CD4-positive, alpha-beta T cell treated with Interleukin-17A for 4 hours (primary cell): ENCODE data around the gene H2AZ2.
"Not testable (repeated sequence)": the region's sequence is repeated elsewhere in the genome, so short reads cannot be mapped to it uniquely, and the experiment has no call there.

ENCODE experiments used
- DNase-seq: peaks from one replicate; pipeline ENCODE4 v3.0.0-alpha.2; 2020; ENCODE audit warnings: mixed read lengths

H2AZ2 gene

DNA sequence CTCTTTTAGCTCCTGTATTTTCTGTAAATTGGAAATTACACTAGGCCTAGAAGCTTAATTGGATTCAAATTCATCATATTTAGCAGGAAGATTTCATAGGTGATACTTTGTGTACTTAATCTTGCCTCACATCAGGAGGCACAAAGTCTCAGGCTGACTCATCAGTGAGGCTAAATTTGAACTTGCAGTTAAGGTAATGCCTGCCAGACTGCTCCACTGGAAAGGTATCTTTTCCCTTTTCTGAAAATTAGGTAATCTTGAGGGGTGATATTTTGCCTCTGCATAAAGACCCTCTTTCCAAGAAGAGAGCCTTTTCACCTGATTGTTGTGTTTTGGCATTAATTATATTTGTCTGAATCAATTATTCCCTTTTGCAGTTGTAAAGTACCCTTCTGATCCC is 36.8 kb downstream of the H2AZ2 start:
- DNase-seq = no peak

GRCh38 chr7:44808914-44809393 is 38.9 kb downstream of the H2AZ2 start:
- no peak for DNase-seq

DNA sequence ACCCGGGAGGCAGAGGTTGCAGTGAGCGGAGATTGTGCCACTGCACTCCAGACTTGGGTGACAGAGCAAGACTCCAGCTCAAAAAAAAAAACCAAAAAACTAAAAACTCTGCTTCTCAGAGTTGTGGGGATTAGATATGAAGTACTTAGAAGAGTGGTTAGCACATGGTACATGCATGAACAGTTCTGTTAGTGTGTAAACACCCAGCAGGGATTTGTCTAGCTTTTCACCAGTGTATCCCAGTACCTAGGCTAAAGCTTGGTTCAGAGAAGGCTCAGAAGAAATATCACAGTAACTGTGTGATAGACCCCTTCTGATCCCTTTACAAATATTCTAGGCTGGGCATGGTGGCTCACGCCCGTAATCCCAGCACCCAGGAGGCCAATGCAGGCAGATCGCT is 41.9 kb downstream of the H2AZ2 start:
- no peak for DNase-seq

- not testable (repeated sequence) for DNase-seq
Observed at GRCh38 chr7:44803828-44804519, 43.9 kb downstream of the H2AZ2 start.

- no peak for DNase-seq
Observed at GRCh38 chr7:44802418-44803025, 45.4 kb downstream of the H2AZ2 start.

GRCh38 chr7:44801890-44802289 is 46.0 kb downstream of the H2AZ2 start:
- no peak for DNase-seq

- no peak for DNase-seq
Observed at GRCh38 chr7:44799939-44800338, 47.9 kb downstream of the H2AZ2 start.

GRCh38 chr7:44798649-44799305 is 49.1 kb downstream of the H2AZ2 start:
- no peak for DNase-seq

DNA sequence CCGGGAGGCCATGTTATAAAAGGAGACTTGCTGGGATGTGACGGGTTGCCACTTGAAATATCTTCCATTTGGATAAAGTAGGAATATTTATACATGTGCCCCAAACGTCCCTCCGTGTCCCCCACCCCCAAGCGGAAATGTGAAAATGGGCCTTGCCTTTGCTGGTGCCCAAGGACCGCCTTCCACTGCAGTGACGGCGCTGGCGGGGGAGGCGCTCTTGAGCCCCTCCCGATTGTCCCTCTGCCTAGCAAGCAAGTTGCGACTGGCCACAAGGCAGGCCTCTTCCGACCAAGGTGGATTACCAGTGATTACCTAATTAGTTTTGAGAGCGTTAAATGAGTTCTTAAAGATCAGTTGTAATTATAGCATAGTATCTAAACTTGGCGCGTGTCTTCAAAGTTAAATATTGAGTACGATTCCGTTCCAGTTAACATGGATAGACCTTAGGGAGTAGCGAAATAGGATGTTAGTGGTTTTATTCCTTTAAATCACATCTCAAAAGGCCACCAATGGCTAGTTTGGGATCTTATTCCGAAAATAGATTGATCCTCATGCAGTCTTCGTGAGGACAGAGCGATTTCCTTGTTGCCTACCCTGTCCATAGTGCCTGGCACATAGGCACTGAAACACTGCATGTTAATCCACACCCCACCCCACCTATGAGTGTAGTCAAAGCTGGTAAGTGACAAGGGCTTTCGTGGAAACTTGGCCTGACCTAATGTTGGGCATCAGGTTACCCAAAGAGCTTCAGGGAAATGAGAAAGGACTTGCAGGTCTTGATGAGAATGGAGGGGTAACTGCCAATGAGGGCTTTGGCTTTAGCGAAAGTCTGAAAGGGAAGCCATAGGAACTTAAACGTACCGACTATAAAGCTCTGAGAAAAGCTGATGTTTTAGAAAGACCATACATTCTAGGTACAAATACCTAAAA is 50.3 kb downstream of the H2AZ2 start:
- peak; percentile 84 for DNase-seq

GRCh38 chr7:44796504-44797328 is 51.2 kb downstream of the H2AZ2 start, which contains the start of gene PPIA:
Gene PPIA, plus strand, starts transcription at chr7:44796681. Its CDS starts 44 bp downstream, at chr7:44796725.
- DNase-seq = peak; percentile 98

GRCh38 chr7:44796034-44796503 is 51.8 kb downstream of the H2AZ2 start:
- DNase-seq = no peak

DNA sequence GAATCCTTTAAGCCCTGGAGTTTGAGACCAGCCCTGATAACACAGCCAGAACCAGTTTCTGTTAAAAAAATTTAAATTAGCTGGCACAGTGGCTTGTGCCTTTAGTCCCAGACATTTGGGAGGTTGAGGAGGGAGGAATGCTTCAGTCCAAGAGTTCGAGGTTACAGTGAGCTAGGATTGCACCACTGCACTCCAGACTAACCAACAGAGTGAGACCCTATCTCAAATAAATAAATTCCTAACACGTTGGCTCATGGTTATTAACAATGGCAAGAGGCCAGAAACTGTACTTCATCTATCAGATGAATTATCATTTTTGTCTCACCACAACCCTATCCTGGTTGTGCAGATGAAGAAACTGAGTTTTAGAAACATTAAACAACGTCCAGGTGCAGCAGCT is 53.6 kb downstream of the H2AZ2 start:
- no peak for DNase-seq

DNA sequence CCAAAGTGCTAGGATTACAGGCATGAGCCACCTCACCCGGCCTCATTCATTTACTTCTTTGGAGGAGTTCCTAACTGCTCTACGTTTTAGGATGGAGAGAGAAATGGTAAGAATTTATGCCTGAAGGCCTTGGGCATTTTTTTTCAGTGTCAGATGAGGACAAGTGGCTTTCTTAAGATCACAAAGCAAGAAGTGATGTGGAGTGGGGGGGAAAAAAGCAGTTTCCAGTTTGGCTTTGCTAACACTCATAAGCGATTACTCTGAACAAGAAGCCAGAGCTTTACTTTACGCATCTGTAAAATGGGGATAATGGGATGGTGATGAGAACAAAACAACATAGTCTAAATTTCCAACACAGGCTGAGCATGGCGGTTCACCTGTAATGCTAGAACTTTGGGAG is 54.0 kb downstream of the H2AZ2 start:
- no peak for DNase-seq

GRCh38 chr7:44791278-44792219 is 56.3 kb downstream of the H2AZ2 start:
- no peak for DNase-seq

DNA sequence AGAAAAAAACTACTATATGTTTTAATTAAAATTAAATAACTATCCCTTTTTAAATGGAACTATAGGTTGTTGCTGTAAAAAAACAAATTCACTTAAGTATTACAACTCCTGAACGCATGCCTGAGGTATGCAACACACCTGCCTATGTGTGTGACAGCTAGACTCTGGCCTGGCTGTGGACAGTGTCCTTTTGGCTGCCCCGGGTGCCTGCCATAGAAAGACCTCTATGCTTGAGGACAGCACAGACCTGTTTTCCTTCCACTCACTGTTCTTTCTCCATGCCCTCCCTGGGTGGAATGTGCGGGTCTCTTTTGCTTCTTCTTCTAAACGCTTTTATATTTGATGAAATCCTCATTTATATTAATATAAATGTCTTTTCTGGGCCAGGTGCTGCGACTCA is 57.9 kb downstream of the H2AZ2 start:
- DNase-seq = no peak

- no peak for DNase-seq
Observed at GRCh38 chr7:44787762-44788161, 60.1 kb downstream of the H2AZ2 start.

- DNase-seq = no peak
Observed at GRCh38 chr7:44787041-44787440, 60.8 kb downstream of the H2AZ2 start.

- DNase-seq = not testable (repeated sequence)
Observed at GRCh38 chr7:44785218-44785617, 62.7 kb downstream of the H2AZ2 start.

DNA sequence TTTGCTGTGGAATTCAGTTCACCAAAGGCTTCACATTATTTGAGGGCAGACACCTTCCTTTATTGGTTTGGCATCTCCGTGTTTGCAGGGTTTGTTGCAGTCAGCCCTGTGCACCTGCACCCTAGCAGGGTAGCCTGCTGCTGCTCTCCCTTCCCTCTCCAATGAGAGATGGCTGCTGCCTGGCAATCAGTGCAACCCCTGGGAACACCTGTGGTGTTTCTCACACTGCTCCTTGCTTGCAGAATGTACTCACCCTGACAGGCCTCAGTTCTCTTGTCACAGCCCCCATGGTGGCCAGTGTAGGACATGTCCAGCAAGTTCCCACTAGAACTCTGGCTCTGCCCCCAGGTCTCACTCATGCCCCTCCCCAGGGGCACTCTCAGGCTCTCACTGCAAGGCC is 63.5 kb downstream of the H2AZ2 start:
- no peak for DNase-seq

GRCh38 chr7:44783407-44783806 is 64.5 kb downstream of the H2AZ2 start:
- no peak for DNase-seq

DNA sequence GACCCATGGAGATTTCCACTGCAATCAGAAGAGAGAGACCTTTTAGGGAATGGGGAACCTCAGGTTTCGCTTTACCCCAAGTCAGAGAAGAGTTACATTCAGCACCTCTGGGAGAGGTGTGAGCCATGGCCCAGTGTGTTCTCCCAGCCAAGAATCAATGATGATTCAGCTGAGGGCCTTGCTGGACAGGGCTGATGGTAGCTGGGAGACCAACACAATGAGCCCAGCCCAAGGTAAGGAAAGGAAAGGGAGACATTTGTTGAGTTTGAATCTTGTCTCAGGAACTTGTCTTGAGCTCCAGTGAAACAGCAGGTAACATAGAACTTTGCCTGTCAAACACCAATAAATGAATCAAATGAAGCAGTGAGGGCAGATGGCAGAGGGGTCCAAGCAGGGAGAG is 65.4 kb downstream of the H2AZ2 start:
- no peak for DNase-seq
